Right hindlimb (tissue), 1 donor: ENCODE results near the gene KLHL8.
A peak's percentile ranks its signal among the peaks of the same experiment; 100 is the strongest.
"Not testable (repeated sequence)": the region's sequence is repeated elsewhere in the genome, so short reads cannot be mapped to it uniquely, and the experiment has no call there.

ENCODE experiments used
- DNase-seq: peaks from one replicate; pipeline ENCODE4 v3.0.0-alpha.2; 2018

The KLHL8 gene

DNA sequence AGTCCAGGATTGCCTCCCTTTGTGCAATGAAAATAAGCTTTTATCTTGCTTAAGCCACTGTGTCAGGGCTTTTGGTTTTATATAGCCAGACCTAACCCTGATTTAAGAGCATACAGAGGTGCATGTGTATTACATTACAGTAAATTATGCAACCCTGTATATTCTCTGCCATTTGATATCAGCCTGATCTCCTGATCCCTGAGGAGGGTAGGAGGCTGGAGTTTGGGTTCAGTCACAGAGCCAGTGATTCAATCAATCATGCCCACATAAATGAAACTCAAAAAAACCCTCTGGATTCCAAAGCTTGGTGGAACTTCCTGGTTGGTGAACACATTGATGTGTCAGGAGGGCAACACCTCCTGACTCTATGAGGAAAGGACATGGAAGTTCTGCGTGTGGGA lies 7.3 kb upstream of the KLHL8 start:
- no peak for DNase-seq

DNA sequence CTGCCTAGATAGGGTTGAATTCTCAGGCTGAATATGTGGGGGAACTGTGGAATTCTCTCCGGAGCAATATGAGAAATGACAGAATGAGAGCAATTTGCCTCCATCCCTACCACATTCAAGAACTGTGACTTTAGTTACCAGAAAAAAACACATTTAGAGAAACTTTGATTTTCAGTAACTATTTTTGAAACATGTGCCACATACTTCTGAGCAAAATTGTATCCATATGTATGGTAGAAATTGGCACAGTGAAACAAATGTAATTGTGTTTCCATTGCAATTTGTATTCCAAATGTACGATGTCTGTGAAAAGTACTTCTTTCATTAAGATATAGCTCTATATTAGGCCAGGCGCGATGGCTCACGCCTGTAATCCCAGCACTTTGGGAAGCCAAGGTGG lies 5.5 kb upstream of the KLHL8 start:
- DNase-seq, result no peak

DNA sequence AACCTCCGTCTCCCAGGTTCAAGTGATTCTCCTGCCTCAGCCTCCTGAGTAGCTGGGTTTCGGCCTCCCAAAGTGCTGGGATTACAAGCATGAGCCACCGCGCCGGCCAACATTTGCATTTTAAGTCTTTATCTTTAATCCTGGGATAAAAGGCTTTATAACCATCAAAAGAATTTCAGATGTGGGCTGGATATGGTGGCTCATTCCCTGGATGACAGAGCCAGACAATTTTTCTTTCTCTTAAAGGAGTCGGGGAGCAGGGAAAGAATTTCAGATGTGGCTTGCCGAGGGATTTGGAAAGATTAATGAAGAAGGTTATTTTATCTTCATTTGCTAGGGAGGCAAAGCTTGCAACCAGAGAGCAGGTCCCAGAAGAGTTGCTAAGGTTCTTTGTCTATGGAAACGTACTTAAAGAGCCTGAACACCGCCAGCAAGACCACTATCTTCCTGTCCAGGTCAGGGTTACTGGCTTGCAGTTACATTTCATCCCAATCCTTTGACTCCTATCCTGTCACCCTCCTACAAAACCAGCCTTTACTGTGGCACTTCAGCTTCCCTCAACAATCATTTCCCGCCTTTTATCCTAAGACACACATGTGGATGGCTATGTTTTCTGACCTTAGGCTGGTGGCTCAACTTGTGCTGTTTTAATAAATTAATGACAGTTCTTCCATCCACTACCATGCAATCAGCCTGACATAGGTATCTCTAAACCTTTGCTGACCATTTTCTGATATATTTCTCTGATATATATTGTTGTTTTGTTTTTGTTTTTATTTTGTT lies 3.9 kb upstream of the KLHL8 start:
- DNase-seq, result no peak

DNA sequence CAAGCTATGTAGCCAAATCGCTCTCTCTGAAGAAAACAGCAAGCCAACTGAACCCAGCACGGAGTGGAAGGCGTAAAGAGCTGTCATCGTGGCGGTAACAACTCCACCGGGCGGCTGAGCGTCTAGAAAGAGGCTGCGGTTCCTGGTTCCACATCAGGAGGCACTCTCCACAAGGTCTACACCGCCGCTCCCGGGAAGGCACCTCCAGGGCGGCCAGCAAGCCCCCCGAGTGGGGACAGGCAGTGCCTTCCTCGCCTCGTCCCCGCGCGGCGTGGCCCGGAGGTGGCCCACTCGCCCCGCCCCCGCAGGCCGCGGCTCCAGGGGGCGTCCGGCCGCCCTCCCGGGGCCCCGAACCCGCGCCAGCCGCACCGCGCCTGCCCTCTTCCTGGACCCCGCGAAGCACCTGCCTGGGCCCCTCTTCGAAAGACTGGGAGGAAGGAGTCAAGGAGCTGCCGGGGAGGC lies 755 bp downstream of the KLHL8 start:
- peak; percentile 56 for DNase-seq

DNA sequence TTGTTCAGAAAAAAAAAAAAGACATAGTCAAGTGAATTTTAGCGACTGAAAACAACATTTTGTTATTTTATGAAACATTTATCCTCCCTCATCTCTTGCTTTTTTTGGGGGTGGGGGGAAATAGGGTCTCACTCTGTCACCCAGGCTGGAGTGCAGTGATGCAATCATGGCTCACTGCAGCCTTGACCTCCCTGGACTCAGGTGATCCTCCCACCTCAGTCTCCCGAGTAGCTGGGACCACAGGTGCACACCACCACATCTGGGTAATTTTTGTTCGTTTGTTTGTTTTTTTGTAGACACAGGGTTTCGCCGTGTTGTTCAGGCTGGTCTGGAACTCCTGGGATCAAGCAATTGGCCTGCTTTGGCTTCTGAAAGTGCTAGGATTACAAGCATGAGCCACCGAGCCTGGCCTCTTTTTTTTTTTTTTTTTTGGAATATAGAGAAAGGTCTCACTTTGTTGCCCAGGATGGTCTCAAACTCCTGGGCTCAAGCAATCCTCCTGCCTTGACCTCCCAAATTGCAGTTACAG lies 3.1 kb downstream of the KLHL8 start:
- not testable (repeated sequence) for DNase-seq

DNA sequence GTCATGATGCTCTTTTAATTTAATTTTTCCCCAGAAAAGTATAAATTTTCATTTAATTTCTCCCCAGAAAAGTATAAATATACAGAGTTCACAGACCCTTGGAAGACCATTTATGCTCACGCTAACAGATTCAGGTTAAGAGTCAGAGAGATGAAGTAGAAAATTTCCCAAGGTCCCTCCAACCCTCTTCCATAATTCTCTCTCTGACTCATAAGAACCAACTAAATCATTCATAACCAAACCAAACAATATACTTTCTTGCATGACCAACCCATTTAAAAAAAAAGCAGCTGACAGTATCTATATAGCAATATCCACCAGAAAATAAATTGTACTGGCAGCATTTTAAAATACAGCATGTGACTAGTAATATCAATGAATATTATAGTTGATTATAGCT lies 3.9 kb downstream of the KLHL8 start:
- no peak for DNase-seq

DNA sequence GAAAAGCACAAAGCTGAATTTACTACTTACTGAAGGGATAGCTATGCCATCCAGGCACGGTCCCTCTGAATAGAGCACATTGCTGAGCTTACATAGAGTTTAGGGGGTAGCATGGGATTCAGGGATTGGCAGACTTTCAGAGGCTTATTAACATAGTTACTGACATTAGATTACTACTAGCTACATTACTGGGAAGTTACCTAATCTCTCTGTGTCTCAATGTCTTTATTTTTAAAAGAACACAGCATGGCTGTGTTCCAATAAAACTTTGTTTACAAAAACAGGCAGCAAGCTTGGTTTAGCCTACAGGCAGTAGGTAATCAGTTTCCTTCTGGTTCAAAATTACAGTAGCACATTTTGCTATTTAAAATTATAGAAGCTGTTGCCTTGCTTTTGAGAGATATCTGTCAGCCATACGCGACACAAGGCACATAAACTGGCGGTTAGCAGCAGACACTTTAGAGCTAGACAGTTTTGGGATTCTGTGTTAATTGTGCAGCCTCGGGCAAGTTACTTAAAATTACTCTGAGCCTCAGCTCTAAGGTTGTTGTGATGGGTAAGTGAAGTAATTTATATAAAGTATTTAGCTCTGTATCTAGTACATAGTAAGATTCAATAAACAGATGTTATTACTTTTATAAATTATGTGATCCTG lies 6.9 kb downstream of the KLHL8 start:
- DNase-seq, result no peak

DNA sequence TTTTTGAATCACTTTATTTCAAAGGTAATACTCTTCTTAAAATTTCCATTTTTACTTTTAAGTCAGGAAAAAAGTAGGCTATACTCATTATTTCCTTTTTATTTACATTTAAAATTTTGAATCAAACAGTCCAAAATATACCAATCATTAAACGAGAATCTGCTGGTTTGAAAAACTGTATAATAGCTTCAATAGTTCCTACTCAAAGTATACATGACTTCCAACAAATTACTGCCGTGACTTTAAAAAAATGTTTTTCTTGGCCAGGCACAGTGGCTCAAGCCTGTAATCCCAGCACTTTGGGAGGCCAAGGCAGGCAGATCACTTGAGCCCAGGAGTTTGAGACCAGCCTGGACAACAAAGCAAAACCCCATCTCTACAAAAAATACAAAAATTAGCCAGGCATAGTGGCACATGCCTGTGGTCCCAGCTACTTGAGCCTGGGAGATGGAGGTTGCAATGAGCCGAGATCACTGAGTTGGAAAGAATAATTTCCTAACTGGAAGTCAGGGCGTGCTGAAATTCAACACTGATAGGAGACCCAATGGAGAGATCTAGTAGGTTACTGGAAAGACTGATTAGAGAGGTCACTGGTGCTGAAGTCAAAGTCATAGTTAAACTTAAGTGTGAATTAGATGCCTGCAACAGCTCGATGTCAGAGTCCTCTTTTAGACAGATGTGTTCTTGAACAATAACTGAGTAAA lies 9.0 kb downstream of the KLHL8 start:
- no peak for DNase-seq

DNA sequence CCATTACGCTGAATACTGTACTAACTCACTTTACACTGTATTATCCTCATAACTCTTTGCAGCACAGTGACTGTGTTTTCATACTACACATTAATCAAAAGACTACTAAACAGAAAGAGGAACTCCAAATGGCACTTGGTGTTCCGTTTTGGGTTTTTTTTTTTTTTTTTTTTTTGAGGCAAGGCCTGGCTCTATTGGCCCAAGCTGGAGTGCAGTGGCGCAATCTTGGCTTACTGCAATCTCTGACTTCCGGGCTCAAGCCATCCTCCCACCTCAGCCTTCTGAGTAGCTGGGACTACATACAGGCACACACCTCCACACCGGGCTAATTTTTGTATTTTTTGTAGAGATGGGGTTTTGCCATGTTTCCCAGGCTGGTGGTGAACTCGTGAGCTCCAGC lies 10.7 kb downstream of the KLHL8 start:
- no peak for DNase-seq

DNA sequence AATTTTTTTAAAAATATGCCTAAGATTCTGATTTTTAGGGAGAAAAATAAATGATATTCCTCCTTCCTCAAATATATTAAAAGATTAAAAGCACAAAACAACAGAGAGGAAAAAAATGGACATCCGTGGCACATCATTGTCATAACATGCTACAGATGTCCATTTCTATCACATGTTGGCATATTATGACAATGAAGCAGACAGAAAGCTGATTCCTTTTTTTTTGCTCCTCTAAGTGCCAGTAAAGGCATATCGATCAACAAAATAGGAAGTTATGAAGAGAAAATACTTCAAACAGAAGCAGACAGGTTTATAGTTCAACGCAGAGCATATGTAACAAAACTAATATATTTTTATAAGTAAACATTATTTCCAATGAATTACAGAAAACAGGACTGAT lies 11.2 kb downstream of the KLHL8 start:
- no peak for DNase-seq

DNA sequence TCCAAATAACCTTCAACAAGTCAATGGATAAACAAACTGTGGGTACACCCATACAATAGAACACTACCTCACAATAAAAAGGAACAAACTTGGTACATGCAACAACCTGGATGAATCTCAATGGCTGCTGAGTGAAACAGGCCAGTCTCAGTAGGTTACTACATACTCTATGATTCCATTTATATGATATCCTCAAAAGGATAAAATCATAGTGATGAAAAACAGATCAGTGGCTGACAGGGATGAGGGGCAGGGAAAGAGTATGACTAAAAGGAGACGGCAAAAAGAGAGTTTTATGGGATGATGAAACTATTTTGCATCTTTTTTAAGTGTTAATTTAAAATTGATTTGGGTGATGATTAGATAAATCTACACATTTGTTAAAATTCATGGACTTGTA lies 15.9 kb downstream of the KLHL8 start:
- DNase-seq, result no peak

DNA sequence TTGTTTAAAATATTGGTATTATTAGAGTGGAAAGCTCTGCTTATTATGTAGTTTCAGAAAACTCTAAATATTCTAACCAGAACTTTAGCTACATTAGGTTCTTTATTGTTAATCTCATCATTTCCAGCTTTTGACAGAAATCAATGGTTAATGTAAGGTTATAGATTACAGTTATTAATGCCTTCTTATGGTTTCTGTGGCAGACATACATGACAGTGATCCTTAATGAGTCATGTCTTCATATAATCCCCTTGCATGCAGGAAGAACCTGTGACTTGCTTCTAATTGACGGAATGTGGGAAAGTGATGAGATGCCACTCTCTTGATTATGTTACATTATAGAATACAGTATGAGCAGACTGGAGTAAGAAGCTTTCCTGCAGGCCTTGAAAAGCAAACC lies 23.5 kb downstream of the KLHL8 start:
- no peak for DNase-seq

DNA sequence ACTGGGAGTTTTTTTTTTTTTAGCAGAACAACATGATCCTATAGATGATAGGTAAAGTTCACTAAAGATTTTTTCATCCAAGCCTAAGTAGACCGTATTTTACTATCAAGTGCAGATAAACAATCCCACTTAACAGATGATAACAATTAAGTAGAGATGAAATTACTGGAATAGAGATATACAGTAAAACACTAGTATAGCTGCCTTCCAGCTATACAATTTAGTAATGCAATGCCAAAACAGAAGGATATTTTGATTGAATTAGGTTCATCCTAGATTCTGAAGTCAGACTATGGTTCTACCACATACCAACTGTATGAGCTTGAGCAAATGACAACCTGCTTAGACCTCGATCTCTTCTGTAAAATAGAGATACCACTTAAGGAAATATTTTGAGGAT lies 24.3 kb downstream of the KLHL8 start:
- DNase-seq, result no peak

DNA sequence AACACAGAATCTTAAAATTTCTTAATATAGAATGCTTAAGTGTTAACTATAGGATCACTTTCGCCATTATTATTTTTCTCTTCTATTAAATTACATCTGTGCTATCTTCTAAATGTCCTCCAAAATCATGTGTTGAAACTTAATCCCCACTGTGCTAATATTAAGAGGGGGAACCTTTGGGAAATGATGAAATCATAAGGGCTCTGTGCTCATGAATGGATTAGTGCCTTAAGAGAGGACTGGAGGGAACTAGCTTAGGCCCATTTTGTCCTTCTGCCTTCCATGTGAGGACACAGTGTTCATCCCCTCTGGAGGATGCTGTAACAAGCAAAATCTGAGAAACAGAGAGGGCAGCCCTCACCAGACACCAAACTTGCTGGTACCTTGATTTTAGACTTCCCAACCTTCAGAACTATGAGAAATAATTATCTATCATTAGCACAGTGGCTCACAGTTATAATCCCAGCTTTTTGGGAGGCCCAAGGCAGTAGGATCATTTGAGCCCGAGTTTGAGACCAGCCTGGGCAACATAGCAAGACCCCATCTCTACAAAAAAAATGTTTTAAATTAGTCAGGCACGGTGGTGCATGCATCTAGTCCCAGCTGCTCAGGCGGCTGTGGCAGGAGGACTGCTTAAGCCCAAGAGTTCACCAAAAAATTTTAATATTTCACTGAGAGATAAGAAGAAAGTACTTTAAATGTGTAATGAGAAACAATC lies 26.3 kb downstream of the KLHL8 start:
- no peak for DNase-seq

DNA sequence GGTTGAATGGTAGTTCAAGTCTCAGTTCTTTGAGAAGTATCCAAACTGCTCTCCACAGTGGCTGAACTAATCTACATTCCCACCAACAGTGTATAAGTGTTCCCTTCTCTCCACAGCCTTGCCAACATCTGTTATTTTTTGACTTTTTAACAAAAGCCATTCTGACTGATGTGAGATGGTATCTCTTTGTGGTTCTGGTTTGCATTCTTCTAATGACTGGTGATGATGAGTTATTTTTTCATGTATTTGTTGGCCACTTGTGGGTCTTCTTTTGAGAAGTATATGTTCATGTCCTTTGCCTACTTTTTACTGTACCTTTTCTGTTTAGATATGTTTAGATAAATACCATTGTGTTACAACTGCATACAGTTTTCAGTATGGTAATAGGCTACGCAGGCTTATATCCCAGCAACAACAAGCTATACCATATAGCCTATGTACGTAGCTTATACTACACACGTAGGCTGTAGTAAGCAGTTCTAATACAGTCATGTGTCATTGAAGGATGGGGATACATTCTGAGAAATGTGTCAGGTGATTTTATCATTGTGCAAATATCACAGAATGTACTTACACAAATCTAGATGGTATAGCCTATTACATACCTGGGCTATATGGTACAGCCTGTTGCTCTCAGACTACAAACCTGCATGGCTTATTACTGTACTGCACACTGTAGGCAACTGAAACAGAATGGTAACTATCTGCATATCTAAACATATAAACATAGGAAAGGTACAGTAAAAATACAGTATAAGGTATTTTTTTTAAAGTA lies 28.1 kb downstream of the KLHL8 start:
- no peak for DNase-seq

DNA sequence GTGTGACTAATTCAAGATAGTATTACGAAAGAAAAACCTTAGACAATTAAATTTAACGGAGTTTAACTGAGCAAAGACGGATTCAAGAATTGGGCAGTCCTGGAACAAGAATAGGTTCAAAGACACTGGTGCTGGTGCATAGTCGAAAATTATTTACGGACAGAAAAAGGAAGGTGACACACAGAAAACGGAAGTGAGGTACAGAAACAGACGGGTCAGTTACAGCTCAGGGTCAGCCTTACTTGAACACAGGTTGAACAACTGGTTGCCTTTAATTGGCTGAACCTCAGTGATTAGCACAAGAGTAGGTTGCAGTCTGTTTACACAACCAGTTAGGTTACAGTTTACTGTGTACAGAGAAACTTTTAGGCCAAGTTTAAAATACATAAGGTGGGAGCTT lies 31.5 kb downstream of the KLHL8 start:
- DNase-seq, result no peak

DNA sequence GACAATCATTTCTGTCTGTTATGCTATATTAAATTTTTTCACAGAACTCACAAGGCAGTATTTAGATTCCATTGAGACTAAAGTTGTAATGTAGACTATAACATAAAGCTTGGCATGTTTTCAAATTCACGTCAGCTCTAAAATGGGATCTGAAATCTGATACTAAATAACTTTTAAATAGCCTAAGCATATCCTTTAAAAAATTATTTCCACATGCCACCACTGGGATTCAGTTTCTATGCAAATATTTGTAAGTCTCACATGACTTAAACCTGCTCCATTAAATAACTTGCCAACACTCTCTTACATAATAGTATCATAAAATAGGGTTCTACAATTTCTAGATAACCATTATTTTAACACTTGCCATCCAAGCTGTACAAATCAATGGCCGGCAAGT lies 32.4 kb downstream of the KLHL8 start:
- no peak for DNase-seq

DNA sequence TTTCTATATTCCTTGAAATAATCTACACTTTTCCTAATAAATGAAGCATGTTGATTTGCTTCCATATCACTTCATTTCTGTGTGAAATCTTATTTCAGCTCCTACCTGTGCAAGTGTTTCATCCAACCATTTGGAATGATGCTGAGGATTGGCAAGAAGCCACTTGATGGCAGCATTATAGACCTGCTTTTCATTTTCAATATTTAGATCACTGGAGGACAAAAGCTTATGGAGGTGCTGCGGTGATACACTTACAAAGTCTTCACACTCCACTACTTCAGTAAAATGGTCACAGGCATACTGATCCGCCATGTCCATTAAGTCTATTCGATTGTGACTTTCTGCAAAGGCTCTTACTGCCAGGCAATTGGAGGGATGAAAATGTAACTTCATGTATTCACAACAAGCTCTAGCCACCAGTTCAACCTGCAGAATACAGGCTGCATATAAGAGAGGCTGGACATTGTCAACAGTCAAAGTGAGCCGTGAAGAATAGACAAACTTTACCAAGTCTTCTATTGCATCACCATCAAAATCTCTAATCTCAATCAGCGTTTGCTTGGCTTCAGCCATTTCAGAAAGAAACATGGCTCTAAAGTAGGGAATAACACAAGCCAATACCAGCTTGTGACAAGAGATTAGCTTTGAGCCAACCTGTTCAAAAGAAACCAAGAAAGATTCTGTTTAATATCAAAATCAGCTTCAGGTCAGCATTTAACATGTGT lies 35.1 kb downstream of the KLHL8 start:
- no peak for DNase-seq

DNA sequence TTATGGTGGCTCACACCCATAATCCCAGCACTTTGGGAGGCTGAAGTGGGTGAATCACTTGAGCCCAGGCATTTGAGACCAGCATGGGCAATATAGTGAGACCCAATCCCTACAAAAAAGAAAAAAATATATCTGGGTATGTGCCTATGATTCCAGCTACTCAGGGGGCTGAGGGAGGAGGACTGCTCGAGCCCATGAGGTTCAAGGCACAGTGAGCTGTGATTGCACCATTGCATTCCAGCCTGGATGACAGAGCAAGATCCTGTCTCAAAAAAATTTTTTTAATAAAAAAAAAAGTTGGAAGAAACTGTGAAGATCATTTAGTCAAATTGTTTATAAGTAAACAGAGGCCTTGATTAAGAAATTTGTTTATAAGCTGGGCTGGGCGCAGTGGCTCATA lies 39.7 kb downstream of the KLHL8 start:
- no peak for DNase-seq

DNA sequence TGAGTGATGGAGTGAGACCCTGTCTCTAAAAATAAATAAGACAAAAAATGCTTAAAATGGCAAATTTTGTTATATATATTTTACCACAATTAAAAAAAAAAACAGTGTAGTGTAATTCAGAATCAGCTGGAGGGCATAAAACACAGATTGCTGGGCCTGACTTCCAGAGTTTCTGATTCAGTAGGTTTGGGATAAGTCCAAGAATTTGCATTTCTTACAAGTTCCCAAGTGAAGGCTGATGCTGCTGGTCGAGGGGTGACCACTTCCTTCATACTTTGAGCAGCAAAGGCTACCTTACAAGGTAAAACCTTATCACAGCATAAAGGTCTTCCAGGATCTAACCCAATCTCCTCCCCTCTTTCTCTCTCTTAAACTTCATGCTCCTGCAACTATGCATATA lies 40.7 kb downstream of the KLHL8 start:
- DNase-seq, result no peak

DNA sequence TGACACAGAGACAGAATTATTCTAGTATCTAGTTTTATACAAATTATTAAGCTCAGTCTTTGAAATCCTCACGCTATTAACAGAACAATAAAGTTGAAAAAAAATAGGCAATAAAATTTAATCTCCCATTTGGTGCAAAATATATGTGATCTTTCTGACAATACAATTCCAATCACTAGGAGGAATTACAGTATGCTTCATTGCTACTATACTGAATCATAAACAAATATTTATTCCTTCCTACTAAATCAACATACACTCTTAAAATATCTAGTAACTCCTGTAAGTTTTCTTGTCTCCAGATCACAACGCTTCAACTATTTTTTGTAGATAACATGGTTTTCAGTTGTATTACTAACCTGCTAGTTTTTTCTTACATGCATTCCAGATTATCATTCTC lies 45.7 kb downstream of the KLHL8 start:
- DNase-seq, result no peak

DNA sequence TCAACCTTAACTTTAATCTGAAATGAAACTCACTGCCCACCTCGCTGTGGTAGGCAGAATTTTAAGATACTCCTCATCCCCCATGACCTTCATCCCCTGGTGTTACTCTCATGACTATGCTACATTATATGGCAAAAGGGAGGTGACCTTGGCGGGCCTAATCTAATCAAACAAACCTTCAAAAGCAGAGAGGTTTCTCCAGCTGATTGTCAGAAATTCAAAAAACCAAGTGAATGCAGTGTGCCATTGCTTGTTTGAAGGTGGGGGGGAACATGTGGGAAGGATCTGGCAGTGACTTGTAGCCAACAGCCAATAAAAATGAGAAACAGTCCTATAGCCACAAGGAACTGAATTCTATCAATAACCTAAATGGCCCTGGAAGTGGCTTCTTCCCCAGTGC lies 48.5 kb downstream of the KLHL8 start:
- DNase-seq, result no peak
